Hematopoietic multipotent progenitor cell treated with erythropoietin and hydrocortisone succinate and interleukin-3 and kit ligand, for 15 days (in vitro differentiated cells): ENCODE results near the gene ANKRD30A.
"Not testable (repeated sequence)": the region's sequence is repeated elsewhere in the genome, so short reads cannot be mapped to it uniquely, and the experiment has no call there.

ENCODE experiments used
- DNase-seq: peaks from one replicate; pipeline ENCODE4 v3.0.0-alpha.2; 2015; ENCODE audit warnings: low spot score

Gene ANKRD30A

GRCh38 chr10:37125191-37125732 lies at the start of gene ANKRD30A:
Gene ANKRD30A, plus strand, starts transcription at chr10:37125598. Its CDS starts 190 bp downstream, at chr10:37125788.
- DNase-seq: no peak

- not testable (repeated sequence) for DNase-seq
Observed at GRCh38 chr10:37076083-37076482, 49.3 kb upstream of the ANKRD30A start.

- DNase-seq: no peak
Observed at GRCh38 chr10:37095792-37096573, 29.4 kb upstream of the ANKRD30A start.

- no peak for DNase-seq
Observed at GRCh38 chr10:37101261-37101660, 24.1 kb upstream of the ANKRD30A start.

- DNase-seq: no peak
Observed at GRCh38 chr10:37109000-37109399, 16.4 kb upstream of the ANKRD30A start.

GRCh38 chr10:37124532-37124931 lies 866 bp upstream of the ANKRD30A start:
- no peak for DNase-seq

- no peak for DNase-seq
Observed at GRCh38 chr10:37125921-37126320, 523 bp downstream of the ANKRD30A start.

GRCh38 chr10:37146443-37146842 lies 21.0 kb downstream of the ANKRD30A start:
- no peak for DNase-seq

- DNase-seq: not testable (repeated sequence)
Observed at GRCh38 chr10:37162430-37162829, 37.0 kb downstream of the ANKRD30A start.

GRCh38 chr10:37171945-37172344 lies 46.5 kb downstream of the ANKRD30A start:
- not testable (repeated sequence) for DNase-seq

GRCh38 chr10:37178296-37178695 lies 52.9 kb downstream of the ANKRD30A start:
- DNase-seq: not testable (repeated sequence)

- not testable (repeated sequence) for DNase-seq
Observed at GRCh38 chr10:37182719-37183118, 57.3 kb downstream of the ANKRD30A start.

GRCh38 chr10:37206132-37206531 lies 80.7 kb downstream of the ANKRD30A start:
- no peak for DNase-seq

- no peak for DNase-seq
Observed at GRCh38 chr10:37220866-37221265, 95.5 kb downstream of the ANKRD30A start.

- DNase-seq: no peak
Observed at GRCh38 chr10:37222046-37222445, 96.6 kb downstream of the ANKRD30A start.

- DNase-seq: no peak
Observed at GRCh38 chr10:37225163-37225562, 99.8 kb downstream of the ANKRD30A start.

GRCh38 chr10:37226524-37226923 lies 101.1 kb downstream of the ANKRD30A start:
- DNase-seq: no peak

- no peak for DNase-seq
Observed at GRCh38 chr10:37234692-37235091, 109.3 kb downstream of the ANKRD30A start.

- no peak for DNase-seq
Observed at GRCh38 chr10:37236093-37236492, 110.7 kb downstream of the ANKRD30A start.

GRCh38 chr10:37240223-37240622 lies 114.8 kb downstream of the ANKRD30A start:
- DNase-seq: no peak

GRCh38 chr10:37246637-37247036 lies 121.2 kb downstream of the ANKRD30A start:
- DNase-seq: no peak

GRCh38 chr10:37255837-37256236 lies 130.4 kb downstream of the ANKRD30A start:
- not testable (repeated sequence) for DNase-seq

- DNase-seq: no peak
Observed at GRCh38 chr10:37263304-37263703, 137.9 kb downstream of the ANKRD30A start.

GRCh38 chr10:37268266-37268665 lies 142.9 kb downstream of the ANKRD30A start:
- DNase-seq: no peak
